BJ (cell line): ENCODE data around the gene KY. TPM values are rescaled to one million over a fixed set of nuclear protein-coding genes. Genes with fewer than 3 reads are reported as not detected.

Experiments
- CTCF ChIA-PET: fragments of 350-600 bp; formaldehyde crosslinking; extraction: SDS; loops from one replicate; lab custom pipeline; 2021; ENCODE audit warnings: antibody characterized with exemption, inconsistent platforms; lab: Yijun Ruan, JAX
- POLR2A ChIA-PET: fragments of 300-600 bp; sonication (Branson Sonifier 250); formaldehyde crosslinking; extraction: SDS; loops from one replicate; lab custom pipeline; 2021; ENCODE audit warnings: antibody characterized with exemption; lab: Charles Lee
- DNase-seq: peaks from one replicate; pipeline ENCODE4 v3.0.0-alpha.2; 2011; ENCODE audit warnings: low read depth
- H3K27me3 ChIP-seq: 2 replicates; pipeline ENCODE4 v1.6.0; 2011; ENCODE audit warnings: low read length; ENCODE audit not compliant: control insufficient read depth, insufficient read depth
- H3K36me3 ChIP-seq: 2 replicates; pipeline ENCODE4 v1.5.1; 2011; ENCODE audit warnings: low read length; ENCODE audit not compliant: control insufficient read depth, insufficient read depth
- H3K4me3 ChIP-seq: 2 replicates; pipeline ENCODE4 v1.5.1; 2011; ENCODE audit warnings: low read depth, mild to moderate bottlenecking, control low read depth, low read length
- polyA plus RNA-seq: library from polyadenylated mRNA; depleted of rRNA; stranded (reverse); fragments of >200 nt; gene quantifications from 2 replicates; pipeline ENCODE4 v1.2.3, GENCODE V29; 2011
- TF ChIP-seq, protein P1 (sequence below): IDR thresholded peaks from 2 replicates; pipeline ENCODE4 v1.5.1; 2011; ENCODE audit warnings: low read depth, mild to moderate bottlenecking, control low read depth, inconsistent platforms, low read length, moderate library complexity; ENCODE audit not compliant: insufficient read depth

The KY gene
- polyA plus RNA-seq, 1 experiment = 0.05 TPM

DNA sequence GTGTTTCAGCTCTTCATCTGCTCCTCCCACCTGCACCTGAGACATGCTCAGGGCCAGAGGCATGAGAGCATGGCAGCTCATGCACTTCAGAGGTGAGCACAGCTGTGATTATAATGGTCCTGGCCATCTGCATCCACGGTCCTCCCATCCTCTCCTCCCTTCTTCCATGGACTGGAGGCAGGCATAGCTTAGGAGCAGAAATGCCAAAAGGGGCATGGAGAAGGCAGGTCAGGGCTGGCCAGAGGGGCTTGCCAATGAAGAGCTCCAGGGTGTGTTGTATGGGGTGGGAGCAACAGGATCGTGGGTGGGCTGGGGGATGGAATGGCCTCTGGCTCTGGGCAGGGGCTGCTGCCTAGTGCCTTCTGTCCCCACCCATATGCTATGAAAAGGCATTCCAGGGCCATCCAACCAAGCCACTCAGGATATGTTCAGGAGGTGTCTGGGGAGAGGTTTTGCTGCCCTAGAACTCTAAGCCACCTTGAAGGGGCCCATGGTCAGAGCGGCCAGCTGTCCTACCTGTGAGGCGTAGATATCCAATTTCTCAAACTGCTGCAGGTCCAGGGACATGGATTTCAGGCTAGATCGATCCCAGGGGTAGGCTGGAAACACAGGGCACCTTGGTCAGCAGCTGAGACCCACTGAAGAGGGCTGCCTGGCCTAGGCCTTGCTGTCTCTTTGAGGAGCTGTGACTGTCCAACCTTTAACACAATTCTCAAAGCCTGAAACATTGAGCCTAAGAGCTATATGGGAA lies 26.1 kb downstream of the KY start:
- no peak overlapping the region for H3K4me3 ChIP-seq
- TF ChIP-seq, protein P1, sequence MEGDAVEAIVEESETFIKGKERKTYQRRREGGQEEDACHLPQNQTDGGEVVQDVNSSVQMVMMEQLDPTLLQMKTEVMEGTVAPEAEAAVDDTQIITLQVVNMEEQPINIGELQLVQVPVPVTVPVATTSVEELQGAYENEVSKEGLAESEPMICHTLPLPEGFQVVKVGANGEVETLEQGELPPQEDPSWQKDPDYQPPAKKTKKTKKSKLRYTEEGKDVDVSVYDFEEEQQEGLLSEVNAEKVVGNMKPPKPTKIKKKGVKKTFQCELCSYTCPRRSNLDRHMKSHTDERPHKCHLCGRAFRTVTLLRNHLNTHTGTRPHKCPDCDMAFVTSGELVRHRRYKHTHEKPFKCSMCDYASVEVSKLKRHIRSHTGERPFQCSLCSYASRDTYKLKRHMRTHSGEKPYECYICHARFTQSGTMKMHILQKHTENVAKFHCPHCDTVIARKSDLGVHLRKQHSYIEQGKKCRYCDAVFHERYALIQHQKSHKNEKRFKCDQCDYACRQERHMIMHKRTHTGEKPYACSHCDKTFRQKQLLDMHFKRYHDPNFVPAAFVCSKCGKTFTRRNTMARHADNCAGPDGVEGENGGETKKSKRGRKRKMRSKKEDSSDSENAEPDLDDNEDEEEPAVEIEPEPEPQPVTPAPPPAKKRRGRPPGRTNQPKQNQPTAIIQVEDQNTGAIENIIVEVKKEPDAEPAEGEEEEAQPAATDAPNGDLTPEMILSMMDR = no peak
- ChIA-PET CTCF (interaction anchor here (0.7 to 1.1 kb wide), 2 partner anchors 22 to 130 kb away, joined by 3 read pairs; no protein-coding TSS in a partner anchor), POLR2A (no interaction called here)
- H3K36me3 ChIP-seq = no peaks in the 10 kb centered on the region
- no peak for DNase-seq
- no peaks in the 10 kb centered on the region for H3K27me3 ChIP-seq

DNA sequence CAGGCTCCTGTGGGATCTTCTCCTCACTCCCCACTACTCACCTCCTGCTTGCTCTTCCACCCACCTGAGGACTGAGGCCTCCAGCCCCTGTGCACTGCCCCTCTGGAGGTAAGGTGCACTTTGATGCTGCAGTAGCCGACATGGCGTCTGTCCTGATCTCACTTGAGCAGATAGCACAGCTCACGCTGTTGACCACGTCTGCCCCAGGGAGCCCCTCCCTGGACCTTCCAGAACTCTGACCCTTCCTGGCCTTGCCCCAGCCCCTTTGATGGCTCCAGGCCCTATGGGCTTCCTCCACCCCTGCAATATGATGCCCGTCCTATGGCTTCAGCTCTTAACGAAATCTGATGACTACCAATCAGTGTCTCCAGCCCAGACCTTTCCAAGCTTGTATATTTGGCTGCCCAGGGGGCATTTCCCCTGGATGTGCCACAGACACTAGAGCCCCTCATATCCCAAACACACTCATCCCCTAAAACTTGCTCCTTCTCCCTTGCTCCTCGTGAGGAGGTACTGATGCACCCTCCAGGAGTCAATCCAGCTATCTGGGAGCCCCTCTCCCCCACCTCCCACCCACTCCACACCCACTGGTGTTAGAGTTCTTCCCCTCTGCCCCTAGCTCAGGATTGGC lies 27.1 kb downstream of the KY start:
- no peak for DNase-seq
- POLR2A ChIA-PET = no interaction called here
- CTCF ChIA-PET = interaction anchor here (0.7 to 1.1 kb wide), 3 partner anchors 21 to 131 kb away, joined by 3 to 5 read pairs (median 3); no protein-coding TSS in a partner anchor

DNA sequence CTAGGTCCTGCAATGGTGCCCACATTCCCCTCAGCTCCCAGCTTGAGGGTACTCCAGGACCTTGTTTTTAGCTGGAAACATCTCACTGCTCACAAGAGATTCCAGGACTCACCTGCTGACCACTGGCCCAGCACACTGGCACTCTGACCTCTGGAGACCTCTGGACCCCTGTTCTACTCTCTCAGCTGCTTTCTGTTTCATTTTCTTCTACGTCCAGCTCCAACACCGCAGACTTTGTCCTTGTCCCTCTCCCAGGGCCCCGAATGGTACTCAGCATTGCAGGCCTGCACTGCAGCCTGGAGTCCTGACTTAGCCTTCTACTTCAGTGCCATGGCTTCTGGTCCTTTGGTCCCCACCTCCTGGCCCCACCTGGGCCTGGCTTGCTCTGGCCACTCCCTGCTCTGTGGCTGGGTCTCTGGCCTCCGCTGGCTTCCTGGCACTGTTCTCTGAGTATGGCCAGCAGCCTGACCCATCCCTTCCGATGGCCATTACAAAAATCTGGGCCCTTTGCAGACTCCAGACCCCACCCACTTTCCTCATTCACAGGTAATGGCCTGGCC lies 27.9 kb downstream of the KY start:
- Histone ChIP-seq H3K4me3 (no peak overlapping the region), H3K36me3 (no peaks in the 10 kb centered on the region), H3K27me3 (no peaks in the 10 kb centered on the region)
- no peak for DNase-seq
- ChIA-PET CTCF (no interaction called here), POLR2A (no interaction called here)
- TF ChIP-seq, protein P1 = no peak

More for the DNA sequence above, 27.1 kb downstream of the KY start:
- no peaks in the 10 kb centered on the region for H3K36me3 ChIP-seq
- no peaks in the 10 kb centered on the region for H3K27me3 ChIP-seq
- TF ChIP-seq, protein P1 = no peak
- no peak overlapping the region for H3K4me3 ChIP-seq

DNA sequence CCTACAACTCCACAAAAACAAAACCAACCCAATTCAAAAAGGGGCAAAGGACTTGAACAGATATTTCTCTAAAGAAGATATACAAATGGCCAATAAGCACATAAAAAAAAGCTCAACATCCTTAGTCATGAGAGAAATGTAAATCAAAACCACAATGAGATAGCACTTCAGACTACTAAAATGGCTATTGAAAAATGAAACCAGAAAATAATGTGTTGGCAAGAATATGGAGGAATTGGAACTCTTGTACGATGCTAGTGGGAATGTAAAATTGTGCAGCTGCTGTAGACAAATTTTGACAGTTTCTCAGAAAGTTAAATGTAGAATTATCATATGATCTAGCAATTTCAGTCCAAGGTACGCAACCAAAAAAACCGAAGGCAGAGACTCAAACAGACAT lies 29.0 kb downstream of the KY start:
- ChIA-PET CTCF (no interaction called here), POLR2A (interaction anchor here (0.6 kb wide), 1 partner anchor 1200 kb away, joined by 6 read pairs; no protein-coding TSS in a partner anchor)
- Histone ChIP-seq H3K36me3 (no peaks in the 10 kb centered on the region), H3K27me3 (no peaks in the 10 kb centered on the region), H3K4me3 (no peak overlapping the region)
- TF ChIP-seq, protein P1 = no peak
- no peak for DNase-seq
